Upper lobe of right lung (tissue), 1 donor: ENCODE measurements around the gene WDTC1. TPM values are rescaled to one million over a fixed set of nuclear protein-coding genes. Genes with fewer than 3 reads are reported as not detected.

ENCODE experiments used
- ATAC-seq: fragments of 200-7000 bp; cut with Tn5 transposase; one replicate; pipeline ENCODE4 v1.9.1; 2020; ENCODE audit warnings: mild to moderate bottlenecking, moderate library complexity
- DNase-seq: peaks from one replicate; pipeline ENCODE4 v3.0.0-alpha.2; 2020
- H3K27ac ChIP-seq: fragments of 200-600 bp; one replicate; pipeline ENCODE4 v1.8.0; 2022
- H3K27me3 ChIP-seq: fragments of 200-600 bp; one replicate; pipeline ENCODE4 v1.8.0; 2022; ENCODE audit warnings: mild to moderate bottlenecking
- H3K36me3 ChIP-seq: fragments of 200-600 bp; one replicate; pipeline ENCODE4 v1.8.0; 2022
- H3K4me1 ChIP-seq: fragments of 200-600 bp; one replicate; pipeline ENCODE4 v1.8.0; 2022
- H3K4me3 ChIP-seq: fragments of 200-600 bp; one replicate; pipeline ENCODE4 v1.8.0; 2022; ENCODE audit warnings: mild to moderate bottlenecking
- H3K9me3 ChIP-seq: fragments of 200-600 bp; one replicate; pipeline ENCODE4 v1.8.0; 2022
- CTCF ChIP-seq: fragments of 200-600 bp; IDR thresholded peaks from one replicate; pipeline ENCODE4 v1.8.0; 2022; ENCODE audit warnings: antibody characterized with exemption
- intact Hi-C: fragments of 100-400 bp; cut with DNase I; formaldehyde crosslinking; loops from one replicate; pipeline ENCODE4 v1.11.0; 2022
- total RNA-seq: library from RNA; stranded (reverse); fragmentation: NEBNext Ultra II Directional; extraction: Animal tissue kit (Norgen Biotek cat#: 25700); gene quantifications from one replicate; pipeline ENCODE4 v1.2.1, GENCODE V29; 2021
- donor health status: DM: no; HTN: yes; CAD: no; lungs with severe emphysema.

The WDTC1 gene
- total RNA-seq, 1 donor from 2014 or later, result 44.1 TPM

DNA sequence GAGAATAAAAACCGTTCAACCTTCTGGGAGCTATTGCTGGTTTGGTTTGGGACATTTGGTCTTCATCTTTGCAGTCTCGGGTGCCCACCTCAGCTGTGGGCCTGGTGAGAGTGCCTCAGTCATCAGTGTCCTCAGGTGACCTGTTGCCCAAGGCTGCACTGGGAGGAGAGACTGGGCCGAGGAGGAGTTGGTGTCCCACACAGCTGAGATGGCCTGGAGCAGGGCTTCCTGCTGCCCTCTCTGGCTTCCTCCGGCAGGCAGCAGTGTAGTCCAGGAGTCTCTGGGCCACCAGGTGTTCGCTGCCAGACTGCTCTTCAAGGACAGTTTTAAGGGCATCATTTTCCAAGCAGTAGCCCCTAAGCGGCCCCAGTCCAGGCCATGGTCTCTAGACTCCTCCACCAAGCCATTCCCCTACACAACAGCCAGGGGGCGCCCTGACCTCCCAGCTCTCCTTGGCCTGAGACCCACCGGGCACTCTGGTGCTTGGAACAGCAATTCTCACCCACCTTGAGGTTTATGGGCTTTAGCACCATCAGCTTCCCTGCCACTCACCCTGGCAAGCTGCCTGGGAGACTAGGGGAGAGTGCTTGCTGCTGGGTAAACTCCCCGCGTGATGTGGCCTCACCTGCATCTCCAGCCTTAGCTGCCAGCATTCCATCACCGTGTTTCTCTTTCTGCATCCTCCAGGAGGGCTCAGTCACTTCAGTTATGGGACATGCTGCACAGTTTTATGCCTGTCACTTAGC, 98.3 kb downstream of the WDTC1 start:
- no peak for DNase-seq
- H3K4me1 ChIP-seq, result peaks cover 8% of the 10 kb centered on the region
- no peak overlapping the region for H3K4me3 ChIP-seq
- ATAC-seq, result peak; percentile 81
- H3K27me3 ChIP-seq, result no peaks in the 10 kb centered on the region
- no peak overlapping the region for H3K27ac ChIP-seq
- TF ChIP-seq CTCF, result peak; percentile 82
- intact Hi-C loops, result no loop called here
- peaks cover 88% of the 10 kb centered on the region for H3K36me3 ChIP-seq
- H3K9me3 ChIP-seq, result no peaks in the 10 kb centered on the region

- intact Hi-C loops, result no loop called here
- no peaks in the 10 kb centered on the region for H3K27me3 ChIP-seq
- peaks cover 77% of the 10 kb centered on the region for H3K36me3 ChIP-seq
- no peak for ATAC-seq
- DNase-seq, result no peak
- H3K9me3 ChIP-seq, result no peaks in the 10 kb centered on the region
- TF ChIP-seq CTCF, result no peak
- peaks cover 8% of the 10 kb centered on the region for H3K4me1 ChIP-seq
- no peak overlapping the region for H3K27ac ChIP-seq
- no peak overlapping the region for H3K4me3 ChIP-seq
Measured at GRCh38 chr1:27333717-27334279, 99.4 kb downstream of the WDTC1 start.

GRCh38 chr1:27335506-27336422, 101.3 kb downstream of the WDTC1 start:
- Histone ChIP-seq H3K27me3 (no peaks in the 10 kb centered on the region), H3K9me3 (no peaks in the 10 kb centered on the region), H3K4me1 (peaks cover 8% of the 10 kb centered on the region), H3K36me3 (peaks cover 63% of the 10 kb centered on the region), H3K4me3 (no peak overlapping the region), H3K27ac (no peak overlapping the region)
- intact Hi-C loops, result no loop called here
- no peak for TF ChIP-seq CTCF
- ATAC-seq, result no peak
- no peak for DNase-seq

DNA sequence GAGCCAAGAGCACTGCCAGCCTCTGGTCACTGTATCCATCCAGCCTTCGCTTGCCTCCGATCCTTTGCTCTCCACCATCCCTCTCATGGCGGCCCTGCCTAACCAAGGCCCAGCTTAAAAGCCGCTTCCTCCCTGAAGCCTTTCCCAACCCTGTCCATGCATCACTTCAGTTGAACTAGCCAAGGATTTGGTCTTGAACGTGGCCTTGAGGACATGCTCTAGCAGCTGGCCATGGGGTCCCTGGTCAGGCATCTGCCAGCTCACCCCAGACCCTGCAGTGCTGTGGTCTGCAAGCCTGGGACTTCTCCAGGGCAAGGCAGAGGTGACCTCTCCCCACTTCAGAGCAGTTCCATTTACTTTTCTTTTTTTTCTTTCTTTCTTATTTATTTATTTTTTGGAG, 102.3 kb downstream of the WDTC1 start:
- ATAC-seq (no peak), DNase-seq (no peak)
- peaks cover 8% of the 10 kb centered on the region for H3K4me1 ChIP-seq
- H3K27me3 ChIP-seq, result no peaks in the 10 kb centered on the region
- peaks cover 53% of the 10 kb centered on the region for H3K36me3 ChIP-seq
- H3K27ac ChIP-seq, result no peak overlapping the region
- H3K9me3 ChIP-seq, result no peaks in the 10 kb centered on the region
- intact Hi-C loops, result no loop called here
- TF ChIP-seq CTCF, result no peak
- no peak overlapping the region for H3K4me3 ChIP-seq

DNA sequence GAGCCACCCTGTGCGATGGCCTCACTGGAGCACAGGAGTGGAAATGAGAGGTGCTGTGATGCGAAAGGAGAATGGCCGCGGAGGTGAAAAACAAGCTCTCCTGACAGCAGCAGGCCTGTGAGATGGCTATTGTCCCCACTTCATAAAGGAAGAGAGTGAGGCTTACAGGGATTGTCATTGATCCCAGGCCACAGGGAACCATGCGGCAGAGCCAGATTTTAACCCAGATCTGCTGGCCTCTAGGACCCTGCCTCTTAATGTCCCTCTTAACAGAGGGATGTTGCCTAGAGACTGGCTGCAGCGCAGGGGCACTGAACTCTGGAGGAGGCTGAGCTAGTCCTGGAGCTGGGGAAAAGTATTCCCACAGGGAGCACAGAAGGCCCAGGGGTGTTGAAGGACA, 104.3 kb downstream of the WDTC1 start:
- Histone ChIP-seq H3K9me3 (no peaks in the 10 kb centered on the region), H3K4me1 (peaks cover 6% of the 10 kb centered on the region), H3K27me3 (no peaks in the 10 kb centered on the region), H3K36me3 (peaks cover 33% of the 10 kb centered on the region), H3K4me3 (no peak overlapping the region), H3K27ac (no peak overlapping the region)
- no peak for DNase-seq
- no peak for TF ChIP-seq CTCF
- intact Hi-C loops, result no loop called here
- ATAC-seq, result no peak
